ENCODE data around the gene CADPS2.

DNA sequence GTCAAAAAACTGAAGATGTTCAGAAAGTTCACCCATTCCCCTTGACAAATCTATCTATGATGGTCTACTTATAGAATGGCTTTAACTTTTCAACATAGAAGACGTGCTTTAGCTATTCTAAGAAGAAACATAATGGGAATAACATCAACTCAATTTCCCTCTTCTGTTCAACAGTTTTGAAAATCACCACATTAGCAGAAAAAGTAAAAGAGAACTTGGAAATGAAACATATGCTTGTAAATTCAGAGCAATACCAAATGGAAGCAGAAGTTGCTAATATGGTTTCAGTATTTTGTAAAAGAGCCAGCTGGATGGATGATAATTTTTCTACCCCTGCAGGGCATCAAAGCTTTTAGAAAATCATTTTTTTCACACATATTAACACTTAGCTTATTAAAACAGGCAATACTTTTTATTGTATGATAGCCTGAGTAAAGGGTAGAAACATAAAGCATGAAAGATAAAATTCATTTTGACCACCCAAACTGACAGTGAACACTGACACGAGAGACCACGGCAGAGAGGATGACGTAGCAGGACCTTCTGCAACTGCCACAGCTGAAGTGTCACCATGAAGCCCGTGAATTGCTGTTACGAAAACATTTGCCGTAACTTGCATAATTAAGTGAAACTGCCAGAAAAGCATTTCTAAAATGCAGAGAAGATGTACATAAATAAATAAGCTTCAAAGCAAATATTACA is 542.5 kb downstream of the CADPS2 start:
- TF ChIP-seq, protein P1, sequence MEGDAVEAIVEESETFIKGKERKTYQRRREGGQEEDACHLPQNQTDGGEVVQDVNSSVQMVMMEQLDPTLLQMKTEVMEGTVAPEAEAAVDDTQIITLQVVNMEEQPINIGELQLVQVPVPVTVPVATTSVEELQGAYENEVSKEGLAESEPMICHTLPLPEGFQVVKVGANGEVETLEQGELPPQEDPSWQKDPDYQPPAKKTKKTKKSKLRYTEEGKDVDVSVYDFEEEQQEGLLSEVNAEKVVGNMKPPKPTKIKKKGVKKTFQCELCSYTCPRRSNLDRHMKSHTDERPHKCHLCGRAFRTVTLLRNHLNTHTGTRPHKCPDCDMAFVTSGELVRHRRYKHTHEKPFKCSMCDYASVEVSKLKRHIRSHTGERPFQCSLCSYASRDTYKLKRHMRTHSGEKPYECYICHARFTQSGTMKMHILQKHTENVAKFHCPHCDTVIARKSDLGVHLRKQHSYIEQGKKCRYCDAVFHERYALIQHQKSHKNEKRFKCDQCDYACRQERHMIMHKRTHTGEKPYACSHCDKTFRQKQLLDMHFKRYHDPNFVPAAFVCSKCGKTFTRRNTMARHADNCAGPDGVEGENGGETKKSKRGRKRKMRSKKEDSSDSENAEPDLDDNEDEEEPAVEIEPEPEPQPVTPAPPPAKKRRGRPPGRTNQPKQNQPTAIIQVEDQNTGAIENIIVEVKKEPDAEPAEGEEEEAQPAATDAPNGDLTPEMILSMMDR (IDR thresholded peaks at IDR 0.05; ENCODE audit: insufficient read depth, low read length): no peak
- TF ChIP-seq GABPA (IDR thresholded peaks at IDR 0.05; ENCODE audit: low read depth) (no peak), POLR2AphosphoS5 (IDR thresholded peaks at IDR 0.05; ENCODE audit: low read depth) (no peak)

All from HL-60 (cell line).